IPS-NIHi7 (cell line): ENCODE results near the gene SPO11.
A peak's percentile ranks its signal among the peaks of the same experiment; 100 is the strongest.

Source experiments
- DNase-seq: peaks from one replicate; pipeline ENCODE4 v3.0.0; 2012; ENCODE audit warnings: mixed read lengths; ENCODE audit errors: extremely low spot score

Gene SPO11

DNA sequence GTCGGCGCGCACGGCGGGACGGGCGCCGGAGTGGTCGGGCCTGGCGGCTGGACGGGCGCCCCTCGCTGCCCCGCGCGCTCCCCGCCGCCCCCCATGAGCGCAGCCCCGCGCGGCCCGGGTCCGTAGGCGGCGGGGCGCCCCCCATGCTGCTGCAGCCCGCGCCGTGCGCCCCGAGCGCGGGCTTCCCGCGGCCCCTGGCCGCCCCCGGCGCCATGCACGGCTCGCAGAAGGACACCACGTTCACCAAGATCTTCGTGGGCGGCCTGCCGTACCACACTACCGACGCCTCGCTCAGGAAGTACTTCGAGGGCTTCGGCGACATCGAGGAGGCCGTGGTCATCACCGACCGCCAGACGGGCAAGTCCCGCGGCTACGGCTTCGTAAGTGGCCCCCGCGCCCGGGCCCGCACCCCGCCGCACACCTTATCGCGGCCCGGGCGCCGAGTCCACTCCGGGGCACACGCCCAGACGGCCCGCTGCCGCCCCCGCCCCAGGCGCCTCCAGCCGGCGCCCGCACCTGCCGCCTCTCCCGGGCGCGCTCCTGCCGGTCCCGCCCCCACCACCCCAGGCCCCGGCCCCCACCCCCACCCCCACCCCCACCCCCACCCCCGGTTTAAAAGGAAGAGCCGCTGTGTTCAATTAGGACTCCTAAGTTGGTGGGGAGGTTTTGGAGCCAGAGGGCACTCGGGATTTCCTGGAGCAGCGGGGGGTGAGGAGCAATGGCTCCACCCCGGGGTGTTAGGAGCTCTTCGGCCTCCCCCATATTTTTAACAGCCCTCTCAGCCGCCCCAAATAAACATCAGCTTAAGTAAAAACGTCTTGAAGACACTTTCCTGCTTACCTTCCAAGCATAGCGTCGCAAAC is 62.1 kb downstream of the SPO11 start:
- DNase-seq: peak; percentile 63

DNA sequence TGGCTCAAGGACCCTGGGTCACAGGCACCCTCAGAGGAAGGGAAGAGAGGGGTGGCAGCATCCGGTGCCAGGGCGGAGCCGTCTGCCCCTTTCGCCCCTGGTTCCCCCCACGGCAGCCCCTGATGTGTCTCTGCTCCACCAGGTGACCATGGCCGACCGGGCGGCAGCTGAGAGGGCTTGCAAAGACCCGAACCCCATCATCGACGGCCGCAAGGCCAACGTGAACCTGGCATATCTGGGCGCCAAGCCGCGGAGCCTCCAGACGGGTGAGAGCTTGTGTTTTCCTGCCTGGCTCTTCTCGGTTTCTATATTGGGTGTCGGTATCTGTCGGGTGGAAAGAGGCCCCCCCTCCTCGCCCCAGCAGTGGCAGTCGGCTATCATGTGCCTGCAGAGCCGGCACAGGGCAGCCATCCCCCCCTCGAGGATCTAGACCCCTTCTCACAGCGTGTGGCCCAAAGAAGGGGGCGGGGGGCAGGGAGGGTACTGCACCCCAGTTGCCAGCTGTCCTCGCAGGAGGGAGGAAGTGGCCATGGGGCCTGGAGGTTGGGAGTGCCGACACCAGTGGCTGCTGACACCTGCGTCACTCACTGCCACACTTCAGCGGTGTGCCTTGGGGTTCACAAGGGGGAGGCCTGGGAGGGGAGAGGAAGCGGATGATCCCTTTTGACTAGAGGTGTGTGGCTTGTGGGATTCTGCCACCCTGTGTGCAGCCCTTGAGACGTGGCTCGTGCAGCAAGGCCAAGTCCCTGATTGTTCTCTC is 63.1 kb downstream of the SPO11 start:
- DNase-seq: no peak
